K562 (cell line): Measurements from ENCODE around the gene MCF2. TPM values are rescaled to one million over a fixed set of nuclear protein-coding genes. Genes with fewer than 3 reads are reported as not detected.

ENCODE experiments used
- ATAC-seq: fragments of 200-7000 bp; cut with Tn5 transposase; 3 replicates; pipeline ENCODE4 v1.9.1; 2020; ENCODE audit warnings: moderate library complexity
- BruUV-seq: library from RNA; stranded (reverse); fragments of 400-500 nt; replicated peaks from 2 replicates; lab custom pipeline; 2021; lab: Mats Ljungman, UMichigan
- CTCF ChIA-PET: fragments of 300-600 bp; formaldehyde crosslinking; extraction: SDS; loops from one replicate; lab custom pipeline; 2021; ENCODE audit warnings: low intra/inter-chr PET ratio; lab: Yijun Ruan, JAX
- POLR2A ChIA-PET: fragments of 300-600, 350-650 bp; sonication (Branson Sonifier 250); formaldehyde crosslinking; extraction: SDS; loops from one replicate; lab custom pipeline; 2021; ENCODE audit warnings: antibody characterized with exemption, inconsistent platforms; lab: Yijun Ruan, JAX
- DNase-seq, 4 experiments: peaks; one replicate each; pipeline versions ENCODE4 v3.0.0 to v3.0.0-alpha.2; 2011 to 2018; ENCODE audit warnings: low spot score in 3 of 4, mixed read lengths in 3 of 4; ENCODE audit errors: extremely low read depth in 1 of 4
- FAIRE-seq: peaks from 2 replicates; lab custom pipeline; 2011; peaks lifted over from hg19 to GRCh38; lab: Jason Lieb, UNC
- H2AFZ ChIP-seq: 2 replicates; pipeline ENCODE4 v1.6.0; 2011; ENCODE audit warnings: low read depth, low read length, control low read depth, inconsistent platforms
- H3K27ac ChIP-seq: fragments of 200-600 bp; 3 replicates; pipeline ENCODE4 v1.8.0; 2011; ENCODE audit warnings: low read depth, mild to moderate bottlenecking, control low read depth, inconsistent platforms, low read length, moderate library complexity, mixed read lengths; ENCODE audit errors: extremely low read depth
- H3K27me3 ChIP-seq, 2 experiments: fragments of 300-600 bp in 1 of 2; 2 replicates in 1 of 2; 3 replicates in 1 of 2; pipeline versions ENCODE4 v1.6.0 to v1.8.0; 2011; ENCODE audit warnings: inconsistent platforms in 2 of 2, low read length in 2 of 2, mild to moderate bottlenecking in 1 of 2, mixed read lengths in 1 of 2, moderate library complexity in 1 of 2; ENCODE audit not compliant: control insufficient read depth in 2 of 2, insufficient read depth in 2 of 2
- H3K36me3 ChIP-seq: fragments of 300-600 bp; 3 replicates; pipeline ENCODE4 v1.8.0; 2011; ENCODE audit warnings: mild to moderate bottlenecking, low read length, inconsistent platforms; ENCODE audit not compliant: control insufficient read depth, insufficient read depth
- H3K4me1 ChIP-seq, 2 experiments: fragments of 200-600 bp in 1 of 2; replicated peaks in 1 of 2; 2 replicates in 1 of 2; 3 replicates in 1 of 2; pipeline versions ENCODE4 v1.5.1 to v1.8.0; 2011; ENCODE audit warnings: inconsistent platforms in 2 of 2, low read length in 2 of 2, mild to moderate bottlenecking in 1 of 2, mixed read lengths in 1 of 2, moderate library complexity in 1 of 2; ENCODE audit not compliant: control insufficient read depth in 2 of 2, insufficient read depth in 2 of 2
- H3K4me2 ChIP-seq: 2 replicates; pipeline ENCODE4 v1.6.1; 2011; ENCODE audit warnings: low read length, control low read depth, inconsistent platforms, mixed read lengths; ENCODE audit not compliant: insufficient read depth
- H3K4me3 ChIP-seq: fragments of 200-600 bp; sonication (generic), shearing (Covaris generic); 2 replicates; pipeline ENCODE4 v1.5.1; 2016; ENCODE audit warnings: control low read depth, inconsistent platforms
- H3K79me2 ChIP-seq: fragments of 200-600 bp; 3 replicates; pipeline ENCODE4 v1.8.0; 2011; ENCODE audit warnings: low read length, inconsistent platforms; ENCODE audit not compliant: control insufficient read depth, insufficient read depth
- H3K9ac ChIP-seq, 2 experiments: 2 replicates each; pipeline versions ENCODE4 v1.6.0 to v1.6.1; 2011; ENCODE audit warnings: low read depth in 2 of 2, low read length in 2 of 2, control low read depth in 1 of 2, inconsistent platforms in 1 of 2, mild to moderate bottlenecking in 1 of 2, mixed read lengths in 1 of 2; ENCODE audit not compliant: insufficient read depth in 1 of 2
- H3K9me1 ChIP-seq: one replicate; pipeline ENCODE4 v1.6.0; 2011; ENCODE audit warnings: inconsistent platforms, mild to moderate bottlenecking, low read length, moderate library complexity; ENCODE audit not compliant: control insufficient read depth, insufficient read depth
- H3K9me3 ChIP-seq: replicated peaks from 2 replicates; pipeline ENCODE4 v1.5.1; 2011; ENCODE audit warnings: low read depth, low read length, inconsistent platforms; ENCODE audit not compliant: control insufficient read depth, insufficient read depth
- H4K20me1 ChIP-seq: replicated peaks from 2 replicates; pipeline ENCODE4 v1.6.1; 2011; ENCODE audit warnings: low read length, inconsistent platforms, mixed read lengths; ENCODE audit not compliant: control insufficient read depth, insufficient read depth
- ARID1B ChIP-seq: fragments of 450-650 bp; IDR thresholded peaks from 2 replicates; pipeline ENCODE4 v1.6.1; 2016; ENCODE audit warnings: antibody characterized with exemption, mild to moderate bottlenecking, inconsistent platforms
- CEBPG ChIP-seq, 3 experiments: fragments of 200-800 bp in 1 of 3; sonication (Bioruptor generic) in 1 of 3; sonication (generic) in 1 of 3; formaldehyde crosslinking in 1 of 3; IDR thresholded peaks in 2 of 3; conservative IDR thresholded peaks in 1 of 3; 2 replicates each; pipeline versions ENCODE4 v1.6.1 to v1.8.0; 2016 to 2022; ENCODE audit warnings: missing compliant biosample characterization in 2 of 3, missing genetic modification characterization in 2 of 3, mild to moderate bottlenecking in 1 of 3, missing genetic modification reagents in 1 of 3
- CSDE1 ChIP-seq, 2 experiments: fragments of 450-650 bp; IDR thresholded peaks; 2 replicates each; pipeline ENCODE4 v1.6.1; 2016; ENCODE audit warnings: mild to moderate bottlenecking in 1 of 2
- FUS ChIP-seq: fragments of 200-400 bp; formaldehyde crosslinking; optimal IDR thresholded peaks from 2 replicates; pipeline ENCODE3; 2017; ENCODE audit warnings: low read depth, low read length
- KAT2B ChIP-seq: IDR thresholded peaks from one replicate; pipeline ENCODE4 v1.6.1; 2012; ENCODE audit warnings: low read depth, mild to moderate bottlenecking, control low read depth, inconsistent platforms, low read length, moderate library complexity
- KHSRP ChIP-seq: fragments of 450-650 bp; IDR thresholded peaks from 2 replicates; pipeline ENCODE4 v1.6.1; 2017
- MXI1 ChIP-seq: IDR thresholded peaks from 2 replicates; pipeline ENCODE4 v1.6.1; 2011; ENCODE audit warnings: low read depth, mild to moderate bottlenecking, improper control_type of control experiment, low read length
- NFIX ChIP-seq: fragments of 250-450 bp; sonication (Bioruptor Pico); IDR thresholded peaks from 2 replicates; pipeline ENCODE4 v1.4.0; 2020; ENCODE audit warnings: low read depth, mild to moderate bottlenecking, moderate library complexity
- NFYB ChIP-seq: IDR thresholded peaks from 2 replicates; pipeline ENCODE4 v1.6.1; 2011; ENCODE audit warnings: mild to moderate bottlenecking, moderate library complexity; ENCODE audit not compliant: insufficient read length; ENCODE audit errors: extremely low read depth
- NR2C1 ChIP-seq, 2 experiments: fragments of 450-650 bp; IDR thresholded peaks; 2 replicates each; pipeline ENCODE4 v1.6.1; 2017; ENCODE audit warnings: mild to moderate bottlenecking in 2 of 2, antibody characterized with exemption in 1 of 2, inconsistent platforms in 1 of 2, missing compliant biosample characterization in 1 of 2, missing genetic modification characterization in 1 of 2
- OTX1 ChIP-seq: fragments of 450-650 bp; formaldehyde crosslinking; IDR thresholded peaks from 2 replicates; pipeline ENCODE4 v1.4.0; 2022; ENCODE audit warnings: mild to moderate bottlenecking
- PHF20 ChIP-seq: fragments of 450-650 bp; IDR thresholded peaks from 2 replicates; pipeline ENCODE4 v1.6.1; 2018; ENCODE audit not compliant: partially characterized antibody
- PYGO2 ChIP-seq: fragments of 450-650 bp; IDR thresholded peaks from 2 replicates; pipeline ENCODE4 v1.6.1; 2016; ENCODE audit warnings: mild to moderate bottlenecking, missing genetic modification characterization, moderate library complexity, missing compliant biosample characterization
- SFPQ ChIP-seq: fragments of 200-400 bp; formaldehyde crosslinking; IDR thresholded peaks from 2 replicates; pipeline ENCODE4 v1.6.1; 2017; ENCODE audit warnings: mild to moderate bottlenecking, low read depth, low read length, moderate library complexity
- ZFP1 ChIP-seq: fragments of 450-650 bp; formaldehyde crosslinking; IDR thresholded peaks from 2 replicates; pipeline ENCODE4 v1.4.0; 2020; ENCODE audit warnings: mild to moderate bottlenecking, mixed read lengths
- ZNF740 ChIP-seq, 3 experiments: fragments of 200-800 bp in 1 of 3; sonication (Bioruptor generic) in 1 of 3; sonication (generic) in 1 of 3; formaldehyde crosslinking in 1 of 3; IDR thresholded peaks; 2 replicates each; pipeline versions ENCODE4 v1.6.1 to v1.8.0; 2016 to 2022; ENCODE audit warnings: mild to moderate bottlenecking in 2 of 3, missing compliant biosample characterization in 2 of 3, missing genetic modification characterization in 2 of 3, missing genetic modification reagents in 1 of 3
- ZNF77 ChIP-seq: fragments of 250-450 bp; sonication (Bioruptor Pico); IDR thresholded peaks from 2 replicates; pipeline ENCODE4 v1.5.0; 2020
- WGBS: fragments of 100-300 bp; shearing (Covaris generic); methylation state at CpG from one replicate; pipeline ENCODE4 v1.1.6; 2016; ENCODE audit warnings: low coverage, mixed read lengths; ENCODE audit not compliant: insufficient coverage; ENCODE audit errors: missing lambda C conversion rate; 5-methylcytosine and 5-hydroxymethylcytosine counted together
- in situ Hi-C: fragments of 300-500 bp; cut with MboI; formaldehyde crosslinking; loops from 4 replicates; pipeline ENCODE4 v1.15.0; 2018; ENCODE audit warnings: inconsistent platforms, mixed read lengths
- intact Hi-C: fragments of 100-400 bp; cut with micrococcal nuclease; formaldehyde crosslinking; loops from 2 replicates; pipeline ENCODE4 v1.14.2; 2022
- polyA plus RNA-seq, 8 experiments: library from polyadenylated mRNA; depleted of rRNA in 4 of 8; stranded (reverse) in 5 of 8; unstranded in 3 of 8; fragments of >200 nt; fragmentation: Nextera tagmentation in 2 of 8; fragmentation: Illumina TruSeq in 1 of 8; extraction: Ambion mirVana in 2 of 8; extraction: Trizol in 1 of 8; gene quantifications; 2 replicates each; pipeline versions ENCODE4 v1.2.1 to v1.2.3, GENCODE V29; 2011 to 2014; ENCODE audit warnings: inconsistent platforms in 1 of 8, missing spikeins in 1 of 8
- total RNA-seq, 7 experiments: library from RNA; depleted of rRNA in 6 of 7; stranded (reverse); fragments of >200 nt in 6 of 7; fragmentation: Illumina TruSeq in 2 of 7; extraction: Trizol in 2 of 7; gene quantifications; 2 replicates each; pipeline versions ENCODE4 v1.2.1 to v1.2.3, GENCODE V29; 2011 to 2021; ENCODE audit warnings: low replicate concordance in 1 of 7
- TF ChIP-seq, protein P1 (sequence below): sonication (generic); formaldehyde crosslinking; IDR thresholded peaks from 2 replicates; pipeline ENCODE4 v1.8.0; 2022; ENCODE audit warnings: missing genetic modification reagents, mild to moderate bottlenecking, borderline replicate concordance

The MCF2 gene
- total and polyA plus RNA-seq, 9 of the 15 experiments (the other 6 are each of a cell fraction or from before 2014, with no cell fraction given), result 0.03 to 0.78 (median 0.08) TPM; not detected in 3

GRCh38 chrX:139585613-139586012 is 122.4 kb downstream of the MCF2 start:
- intact Hi-C loops, result loop anchor here (10.0 kb wide), 1 partner anchor 379 kb away; the partner anchor contains the start of gene CXorf66
- ChIA-PET CTCF (no interaction called here), POLR2A (no interaction called here)
- WGBS, result 0% methylated on average over 3 of the region's 5 CpGs
- Histone ChIP-seq H3K9me3 (no peaks in the 10 kb centered on the region), H3K9me1 (no peaks in the 10 kb centered on the region), H3K4me1 (no peaks in the 10 kb centered on the region), H3K27me3 (no peaks in the 10 kb centered on the region), H3K4me3 (no peak overlapping the region), H3K36me3 (no peaks in the 10 kb centered on the region), H3K9ac (no peak overlapping the region), H4K20me1 (no peaks in the 10 kb centered on the region), H3K4me2 (no peak overlapping the region), H3K27ac (no peak overlapping the region), H2AFZ (no peak overlapping the region), H3K79me2 (no peaks in the 10 kb centered on the region)
- ATAC-seq, result no peak
- no peak for FAIRE-seq
- DNase-seq, result no peak
- BruUV-seq, result no TSS peak
- in situ Hi-C loops, result no loop called here
- TF ChIP-seq FUS (no peak), CEBPG (CRISPR knock-in tag; IDR thresholded peaks at IDR 0.05) (no peak), CEBPG (tag; conservative IDR thresholded peaks at IDR 0.05 in 1 of 2, IDR thresholded peaks at IDR 0.05 in 1 of 2) (no peak), PYGO2 (tag) (no peak), NFIX (CRISPR knock-in tag) (no peak), ZFP1 (CRISPR knock-in tag) (no peak), ZNF77 (no peak), MXI1 (no peak), KAT2B (no peak), CSDE1 (IDR thresholded peaks at IDR 0.05) (no peak), ARID1B (no peak), NR2C1 (IDR thresholded peaks at IDR 0.05) (no peak), NR2C1 (tag; IDR thresholded peaks at IDR 0.05) (no peak), ZNF740 (CRISPR knock-in tag; IDR thresholded peaks at IDR 0.05) (no peak), ZNF740 (tag; IDR thresholded peaks at IDR 0.05) (no peak), NFYB (no peak), KHSRP (no peak), PHF20 (no peak), SFPQ (no peak), OTX1 (CRISPR knock-in tag) (no peak)
- TF ChIP-seq, protein P1, sequence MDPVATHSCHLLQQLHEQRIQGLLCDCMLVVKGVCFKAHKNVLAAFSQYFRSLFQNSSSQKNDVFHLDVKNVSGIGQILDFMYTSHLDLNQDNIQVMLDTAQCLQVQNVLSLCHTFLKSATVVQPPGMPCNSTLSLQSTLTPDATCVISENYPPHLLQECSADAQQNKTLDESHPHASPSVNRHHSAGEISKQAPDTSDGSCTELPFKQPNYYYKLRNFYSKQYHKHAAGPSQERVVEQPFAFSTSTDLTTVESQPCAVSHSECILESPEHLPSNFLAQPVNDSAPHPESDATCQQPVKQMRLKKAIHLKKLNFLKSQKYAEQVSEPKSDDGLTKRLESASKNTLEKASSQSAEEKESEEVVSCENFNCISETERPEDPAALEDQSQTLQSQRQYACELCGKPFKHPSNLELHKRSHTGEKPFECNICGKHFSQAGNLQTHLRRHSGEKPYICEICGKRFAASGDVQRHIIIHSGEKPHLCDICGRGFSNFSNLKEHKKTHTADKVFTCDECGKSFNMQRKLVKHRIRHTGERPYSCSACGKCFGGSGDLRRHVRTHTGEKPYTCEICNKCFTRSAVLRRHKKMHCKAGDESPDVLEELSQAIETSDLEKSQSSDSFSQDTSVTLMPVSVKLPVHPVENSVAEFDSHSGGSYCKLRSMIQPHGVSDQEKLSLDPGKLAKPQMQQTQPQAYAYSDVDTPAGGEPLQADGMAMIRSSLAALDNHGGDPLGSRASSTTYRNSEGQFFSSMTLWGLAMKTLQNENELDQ (CRISPR knock-in tag), result no peak
